NOMO-1 (cell line): ENCODE results near the gene CT45A1.
"Not testable (repeated sequence)": the region's sequence is repeated elsewhere in the genome, so short reads cannot be mapped to it uniquely, and the experiment has no call there.

Source experiments
- DNase-seq, 2 experiments: peaks; one replicate each; lab custom pipeline; 2025; ENCODE audit not compliant: unreplicated experiment in 2 of 2; lab: John Stamatoyannopoulos, UW

CT45A1 gene

GRCh38 chrX:135713183-135713689 is at the start of gene CT45A1:
TSS of gene CT45A1 (plus strand) at chrX:135713639. CDS start at chrX:135718941, 5,302 bp downstream.
- not testable (repeated sequence) for DNase-seq

GRCh38 chrX:135672979-135673378 is 40.5 kb upstream of the CT45A1 start:
- not testable (repeated sequence) for DNase-seq

- DNase-seq, result no peak
Measured at GRCh38 chrX:135688137-135688536, 25.3 kb upstream of the CT45A1 start.

GRCh38 chrX:135695471-135695870 is 18.0 kb upstream of the CT45A1 start:
- DNase-seq, result no peak

GRCh38 chrX:135697601-135698000 is 15.8 kb upstream of the CT45A1 start:
- no peak for DNase-seq

- DNase-seq, result no peak
Measured at GRCh38 chrX:135698924-135699323, 14.5 kb upstream of the CT45A1 start.

- DNase-seq, result peak; percentile 58 to 63
Measured at GRCh38 chrX:135707880-135708279, 5.6 kb upstream of the CT45A1 start.

- DNase-seq, result no peak
Measured at GRCh38 chrX:135713795-135714194, 356 bp downstream of the CT45A1 start.

- DNase-seq, result not testable (repeated sequence)
Measured at GRCh38 chrX:135734666-135735065, 21.2 kb downstream of the CT45A1 start.

- no peak for DNase-seq
Measured at GRCh38 chrX:135737366-135738071, 24.1 kb downstream of the CT45A1 start.

- no peak for DNase-seq
Measured at GRCh38 chrX:135740681-135741149, 27.3 kb downstream of the CT45A1 start.

- DNase-seq, result no peak
Measured at GRCh38 chrX:135741192-135741715, 27.8 kb downstream of the CT45A1 start.

- DNase-seq, result not testable (repeated sequence)
Measured at GRCh38 chrX:135744739-135745138, 31.3 kb downstream of the CT45A1 start.

GRCh38 chrX:135768091-135768490 is 54.7 kb downstream of the CT45A1 start, which contains the start of gene CT45A3:
TSS of gene CT45A3 (minus strand) at chrX:135768191. CDS start at chrX:135764444, 3,747 bp downstream.
- DNase-seq, result not testable (repeated sequence)
